B cell (primary cell): ENCODE measurements around the gene MAPRE3.
"Not testable (repeated sequence)": the region's sequence is repeated elsewhere in the genome, so short reads cannot be mapped to it uniquely, and the experiment has no call there.

Experiments
- EZH2 ChIP-seq: IDR thresholded peaks from 2 replicates; pipeline ENCODE4 v1.6.1; 2012; ENCODE audit warnings: borderline replicate concordance, low read depth, mild to moderate bottlenecking, moderate library complexity, low read length; ENCODE audit not compliant: insufficient read depth, poor library complexity, severe bottlenecking
- TF ChIP-seq, protein P1 (sequence below): fragments of 200-600 bp; IDR thresholded peaks from one replicate; pipeline ENCODE4 v1.8.0; 2022; ENCODE audit warnings: antibody characterized with exemption, mild to moderate bottlenecking

DNA sequence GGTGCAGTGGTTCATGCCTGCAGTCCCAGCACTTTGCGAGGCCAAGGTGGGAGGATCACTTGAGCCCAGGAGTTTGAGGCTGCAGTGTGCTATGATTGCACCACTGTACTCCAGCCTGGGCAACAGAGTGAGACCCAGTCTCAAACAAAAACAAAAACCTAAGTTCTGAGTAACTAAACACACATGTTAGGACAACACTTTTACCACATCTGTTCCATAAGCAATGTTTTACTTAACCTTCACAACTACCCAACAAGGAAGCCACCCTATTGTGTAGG is 47.3 kb upstream of the MAPRE3 start:
- TF ChIP-seq, protein P1, sequence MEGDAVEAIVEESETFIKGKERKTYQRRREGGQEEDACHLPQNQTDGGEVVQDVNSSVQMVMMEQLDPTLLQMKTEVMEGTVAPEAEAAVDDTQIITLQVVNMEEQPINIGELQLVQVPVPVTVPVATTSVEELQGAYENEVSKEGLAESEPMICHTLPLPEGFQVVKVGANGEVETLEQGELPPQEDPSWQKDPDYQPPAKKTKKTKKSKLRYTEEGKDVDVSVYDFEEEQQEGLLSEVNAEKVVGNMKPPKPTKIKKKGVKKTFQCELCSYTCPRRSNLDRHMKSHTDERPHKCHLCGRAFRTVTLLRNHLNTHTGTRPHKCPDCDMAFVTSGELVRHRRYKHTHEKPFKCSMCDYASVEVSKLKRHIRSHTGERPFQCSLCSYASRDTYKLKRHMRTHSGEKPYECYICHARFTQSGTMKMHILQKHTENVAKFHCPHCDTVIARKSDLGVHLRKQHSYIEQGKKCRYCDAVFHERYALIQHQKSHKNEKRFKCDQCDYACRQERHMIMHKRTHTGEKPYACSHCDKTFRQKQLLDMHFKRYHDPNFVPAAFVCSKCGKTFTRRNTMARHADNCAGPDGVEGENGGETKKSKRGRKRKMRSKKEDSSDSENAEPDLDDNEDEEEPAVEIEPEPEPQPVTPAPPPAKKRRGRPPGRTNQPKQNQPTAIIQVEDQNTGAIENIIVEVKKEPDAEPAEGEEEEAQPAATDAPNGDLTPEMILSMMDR, result not testable (repeated sequence)
- TF ChIP-seq EZH2, result not testable (repeated sequence)
